ENCODE measurements around the gene CGB5. TPM values are rescaled to one million over a fixed set of nuclear protein-coding genes. Genes with fewer than 3 reads are reported as not detected.
A peak's percentile ranks its signal among the peaks of the same experiment; 100 is the strongest.

The CGB5 gene
- total and polyA plus RNA-seq, 9 of the 15 experiments (the other 6 are each of a cell fraction or from before 2014, with no cell fraction given), result not detected

GRCh38 chr19:49084206-49085019 is 40.8 kb downstream of the CGB5 start (continued):
- TF ChIP-seq HMBOX1 (IDR thresholded peaks at IDR 0.05), result no peak
- peak; percentile 64; the same call in 1 of the 2 replicates for TF ChIP-seq BCOR (IDR thresholded peaks at IDR 0.05)
- no peak for TF ChIP-seq ZNF354B (CRISPR knock-in tag; IDR thresholded peaks at IDR 0.05)
- no peak for TF ChIP-seq NFIX (CRISPR knock-in tag; IDR thresholded peaks at IDR 0.05; ENCODE audit: low read depth)
- TF ChIP-seq SRF (CRISPR knock-in tag; IDR thresholded peaks at IDR 0.05), result no peak
- no peak for TF ChIP-seq MAFG (tag; conservative IDR thresholded peaks at IDR 0.05)
- TF ChIP-seq MECOM (CRISPR knock-in tag; IDR thresholded peaks at IDR 0.05), result no peak
- 0 out of 2 replicates have a peak, but pooled peaks have one; percentile 7 for TF ChIP-seq MTA2 (IDR thresholded peaks at IDR 0.05; ENCODE audit: low read depth)
- peak; percentile 79 for TF ChIP-seq ZNF592 (IDR thresholded peaks at IDR 0.05)
- TF ChIP-seq VEZF1 (CRISPR knock-in tag; IDR thresholded peaks at IDR 0.05), result no peak
- no peak for TF ChIP-seq STAT5B (CRISPR knock-in tag; IDR thresholded peaks at IDR 0.05)
- 0 out of 2 replicates have a peak, but pooled peaks have one; percentile 45 for TF ChIP-seq ERF (CRISPR knock-in tag; IDR thresholded peaks at IDR 0.05)
- TF ChIP-seq ZKSCAN1 (IDR thresholded peaks at IDR 0.05; ENCODE audit: low read depth, low read length), result no peak
- no peak for TF ChIP-seq CTBP1 (IDR thresholded peaks at IDR 0.05; ENCODE audit: borderline replicate concordance)
- peak; percentile 51; the same call in 1 of the 2 replicates for TF ChIP-seq NFRKB (IDR thresholded peaks at IDR 0.05; ENCODE audit: low read depth)
- peak; percentile 67 for TF ChIP-seq TFE3 (CRISPR knock-in tag; IDR thresholded peaks at IDR 0.05)
- TF ChIP-seq ZNF586 (CRISPR knock-in tag; conservative IDR thresholded peaks at IDR 0.05), result 0 out of 2 replicates have a peak, but pooled peaks have one; percentile 5
- no peak for TF ChIP-seq ZNF707 (CRISPR knock-in tag; conservative IDR thresholded peaks at IDR 0.05)
- TF ChIP-seq SMARCE1 (IDR thresholded peaks at IDR 0.05), result peak; percentile 59
- 0 out of 2 replicates have a peak, but pooled peaks have one; percentile 8 for TF ChIP-seq MYC (IDR thresholded peaks at IDR 0.05; ENCODE audit: low read depth, low read length)
- no peak for TF ChIP-seq MYC (CRISPR knock-in tag; IDR thresholded peaks at IDR 0.05; ENCODE audit: borderline replicate concordance, low read depth)

Data from K562 (cell line).